HEK293 (cell line): ENCODE data around the gene PRDX2.

Experiments
- BCL11A ChIP-seq: fragments of 450-650 bp; formaldehyde crosslinking; IDR thresholded peaks from 2 replicates; pipeline ENCODE4 v1.5.1; 2016; ENCODE audit warnings: low read depth, missing biosample characterization, missing genetic modification characterization
- GLI2 ChIP-seq: fragments of 450-650 bp; formaldehyde crosslinking; IDR thresholded peaks from 2 replicates; pipeline ENCODE4; 2017; ENCODE audit warnings: missing biosample characterization, missing genetic modification characterization, low read depth, borderline replicate concordance
- KLF10 ChIP-seq: fragments of 450-650 bp; IDR thresholded peaks from 2 replicates; pipeline ENCODE4 v1.5.1; 2018; ENCODE audit warnings: missing biosample characterization, mild to moderate bottlenecking, missing genetic modification characterization
- SCRT2 ChIP-seq: fragments of 450-650 bp; formaldehyde crosslinking; IDR thresholded peaks from 2 replicates; pipeline ENCODE4 v1.5.1; 2016; ENCODE audit warnings: missing biosample characterization, missing genetic modification characterization
- SP3 ChIP-seq: fragments of 450-650 bp; formaldehyde crosslinking; IDR thresholded peaks from 2 replicates; pipeline ENCODE4 v1.5.1; 2016; ENCODE audit warnings: missing biosample characterization, missing genetic modification characterization
- ZBTB48 ChIP-seq: fragments of 450-650 bp; formaldehyde crosslinking; IDR thresholded peaks from 2 replicates; pipeline ENCODE4 v1.5.1; 2016; ENCODE audit warnings: missing biosample characterization, missing genetic modification characterization
- ZBTB7A ChIP-seq: fragments of 450-650 bp; formaldehyde crosslinking; IDR thresholded peaks from 2 replicates; pipeline ENCODE4 v1.5.1; 2016; ENCODE audit warnings: low read depth, missing biosample characterization, missing genetic modification characterization
- ZFP37 ChIP-seq: fragments of 450-650 bp; formaldehyde crosslinking; IDR thresholded peaks from 2 replicates; pipeline ENCODE4 v1.5.1; 2016; ENCODE audit warnings: missing biosample characterization, missing genetic modification characterization
- ZIC2 ChIP-seq: fragments of 450-650 bp; formaldehyde crosslinking; IDR thresholded peaks from 2 replicates; pipeline ENCODE4 v1.5.1; 2016; ENCODE audit warnings: missing biosample characterization, missing genetic modification characterization
- ZNF10 ChIP-seq: fragments of 450-650 bp; formaldehyde crosslinking; IDR thresholded peaks from 2 replicates; pipeline ENCODE4 v1.5.1; 2017; ENCODE audit warnings: missing biosample characterization, missing genetic modification characterization
- ZNF146 ChIP-seq: fragments of 450-650 bp; formaldehyde crosslinking; IDR thresholded peaks from 2 replicates; pipeline ENCODE4 v1.5.1; 2016; ENCODE audit warnings: missing biosample characterization, missing genetic modification characterization
- ZNF155 ChIP-seq: fragments of 450-650 bp; formaldehyde crosslinking; IDR thresholded peaks from 2 replicates; pipeline ENCODE4 v1.5.1; 2016; ENCODE audit warnings: missing biosample characterization, missing genetic modification characterization
- ZNF169 ChIP-seq: fragments of 450-650 bp; formaldehyde crosslinking; IDR thresholded peaks from 2 replicates; pipeline ENCODE4 v1.5.1; 2016; ENCODE audit warnings: missing biosample characterization, missing genetic modification characterization
- ZNF2 ChIP-seq: fragments of 450-650 bp; formaldehyde crosslinking; IDR thresholded peaks from 2 replicates; pipeline ENCODE4 v1.5.1; 2016; ENCODE audit warnings: missing biosample characterization, missing genetic modification characterization
- ZNF239 ChIP-seq: fragments of 450-650 bp; formaldehyde crosslinking; IDR thresholded peaks from 2 replicates; pipeline ENCODE4 v1.5.1; 2016; ENCODE audit warnings: missing biosample characterization, missing genetic modification characterization
- ZNF248 ChIP-seq: fragments of 450-650 bp; formaldehyde crosslinking; IDR thresholded peaks from 2 replicates; pipeline ENCODE4 v1.5.1; 2017; ENCODE audit warnings: missing biosample characterization, missing genetic modification characterization
- ZNF274 ChIP-seq, 2 experiments: fragments of 200-500 bp in 1 of 2; fragments of 450-650 bp in 1 of 2; sonication (Bioruptor generic) in 1 of 2; formaldehyde crosslinking in 1 of 2; IDR thresholded peaks; 2 replicates each; pipeline versions ENCODE4 v1.5.1 to v1.6.1; 2014 to 2016; ENCODE audit warnings: borderline replicate concordance in 1 of 2, inconsistent platforms in 1 of 2, low read length in 1 of 2, missing biosample characterization in 1 of 2, missing genetic modification characterization in 1 of 2
- ZNF423 ChIP-seq: fragments of 450-650 bp; formaldehyde crosslinking; IDR thresholded peaks from 2 replicates; pipeline ENCODE4 v1.5.1; 2016; ENCODE audit warnings: missing biosample characterization, missing genetic modification characterization
- ZNF433 ChIP-seq: fragments of 450-650 bp; formaldehyde crosslinking; IDR thresholded peaks from 2 replicates; pipeline ENCODE4 v1.5.1; 2016; ENCODE audit warnings: missing biosample characterization, missing genetic modification characterization, low read depth
- ZNF521 ChIP-seq: fragments of 450-650 bp; formaldehyde crosslinking; IDR thresholded peaks from 2 replicates; pipeline ENCODE4 v1.5.1; 2017; ENCODE audit warnings: missing biosample characterization, mild to moderate bottlenecking, missing genetic modification characterization
- ZNF571 ChIP-seq: fragments of 450-650 bp; formaldehyde crosslinking; IDR thresholded peaks from 2 replicates; pipeline ENCODE4 v1.5.0; 2017; ENCODE audit warnings: missing biosample characterization, missing genetic modification characterization
- ZNF621 ChIP-seq: fragments of 450-650 bp; formaldehyde crosslinking; IDR thresholded peaks from 2 replicates; pipeline ENCODE4 v1.5.1; 2017; ENCODE audit warnings: missing biosample characterization, missing genetic modification characterization
- ZNF623 ChIP-seq: fragments of 450-650 bp; formaldehyde crosslinking; IDR thresholded peaks from 2 replicates; pipeline ENCODE4 v1.5.1; 2016; ENCODE audit warnings: missing biosample characterization, missing genetic modification characterization
- ZNF626 ChIP-seq: fragments of 450-650 bp; sonication (Bioruptor Pico); formaldehyde crosslinking; IDR thresholded peaks from 2 replicates; pipeline ENCODE4 v1.5.1; 2018; ENCODE audit warnings: missing biosample characterization, missing genetic modification characterization, inconsistent platforms
- ZNF629 ChIP-seq: fragments of 450-650 bp; formaldehyde crosslinking; IDR thresholded peaks from 2 replicates; pipeline ENCODE4 v1.5.1; 2017; ENCODE audit warnings: missing biosample characterization, missing genetic modification characterization
- ZNF664 ChIP-seq: fragments of 450-650 bp; formaldehyde crosslinking; IDR thresholded peaks from 2 replicates; pipeline ENCODE4 v1.5.1; 2016; ENCODE audit warnings: missing biosample characterization, missing genetic modification characterization
- ZNF830 ChIP-seq: fragments of 450-650 bp; IDR thresholded peaks from 2 replicates; pipeline ENCODE4 v1.5.0; 2018; ENCODE audit warnings: missing biosample characterization, missing genetic modification characterization, low read depth, mild to moderate bottlenecking, moderate library complexity
- ZNF837 ChIP-seq: fragments of 450-650 bp; formaldehyde crosslinking; IDR thresholded peaks from 2 replicates; pipeline ENCODE4 v1.5.1; 2016; ENCODE audit warnings: missing biosample characterization, missing genetic modification characterization
- ZXDB ChIP-seq: fragments of 450-650 bp; formaldehyde crosslinking; IDR thresholded peaks from 2 replicates; pipeline ENCODE4 v1.5.1; 2016; ENCODE audit warnings: missing biosample characterization, missing genetic modification characterization
- TF ChIP-seq, protein P1 (sequence below): fragments of 450-650 bp; formaldehyde crosslinking; optimal IDR thresholded peaks from 2 replicates; pipeline ENCODE3; 2016; ENCODE audit warnings: missing biosample characterization, mild to moderate bottlenecking, missing genetic modification characterization
- TF ChIP-seq, protein P2 (sequence below): fragments of 450-650 bp; formaldehyde crosslinking; IDR thresholded peaks from 2 replicates; pipeline ENCODE4 v1.5.1; 2016; ENCODE audit warnings: missing biosample characterization, missing genetic modification characterization
- TF ChIP-seq, protein P3 (sequence below): fragments of 450-650 bp; formaldehyde crosslinking; IDR thresholded peaks from 2 replicates; pipeline ENCODE4 v1.5.1; 2016; ENCODE audit warnings: missing biosample characterization, missing genetic modification characterization, low read depth
- TF ChIP-seq, protein P4 (sequence below): sonication (generic); formaldehyde crosslinking; IDR thresholded peaks from 2 replicates; pipeline ENCODE4 v1.8.1; 2022; ENCODE audit warnings: mild to moderate bottlenecking, moderate library complexity, missing genetic modification reagents
- TF ChIP-seq, protein P5 (sequence below): fragments of 450-650 bp; formaldehyde crosslinking; IDR thresholded peaks from 2 replicates; pipeline ENCODE4 v1.5.1; 2016; ENCODE audit warnings: missing biosample characterization, missing genetic modification characterization

Gene PRDX2

GRCh38 chr19:12789904-12790619 lies 11.5 kb downstream of the PRDX2 start (continued):
- no peak for TF ChIP-seq ZNF621 (tag by site-specific recombination)
- TF ChIP-seq ZNF837 (tag by site-specific recombination): no peak
- 0 out of 2 replicates have a peak, but pooled peaks have one; percentile 28 for TF ChIP-seq ZFP37
- TF ChIP-seq, protein P1, sequence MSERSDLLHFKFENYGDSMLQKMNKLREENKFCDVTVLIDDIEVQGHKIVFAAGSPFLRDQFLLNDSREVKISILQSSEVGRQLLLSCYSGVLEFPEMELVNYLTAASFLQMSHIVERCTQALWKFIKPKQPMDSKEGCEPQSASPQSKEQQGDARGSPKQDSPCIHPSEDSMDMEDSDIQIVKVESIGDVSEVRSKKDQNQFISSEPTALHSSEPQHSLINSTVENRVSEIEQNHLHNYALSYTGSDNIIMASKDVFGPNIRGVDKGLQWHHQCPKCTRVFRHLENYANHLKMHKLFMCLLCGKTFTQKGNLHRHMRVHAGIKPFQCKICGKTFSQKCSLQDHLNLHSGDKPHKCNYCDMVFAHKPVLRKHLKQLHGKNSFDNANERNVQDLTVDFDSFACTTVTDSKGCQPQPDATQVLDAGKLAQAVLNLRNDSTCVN (tag by site-specific recombination): peak; percentile 98
- peak; percentile 69 for TF ChIP-seq SCRT2 (tag by site-specific recombination)
- TF ChIP-seq, protein P2, sequence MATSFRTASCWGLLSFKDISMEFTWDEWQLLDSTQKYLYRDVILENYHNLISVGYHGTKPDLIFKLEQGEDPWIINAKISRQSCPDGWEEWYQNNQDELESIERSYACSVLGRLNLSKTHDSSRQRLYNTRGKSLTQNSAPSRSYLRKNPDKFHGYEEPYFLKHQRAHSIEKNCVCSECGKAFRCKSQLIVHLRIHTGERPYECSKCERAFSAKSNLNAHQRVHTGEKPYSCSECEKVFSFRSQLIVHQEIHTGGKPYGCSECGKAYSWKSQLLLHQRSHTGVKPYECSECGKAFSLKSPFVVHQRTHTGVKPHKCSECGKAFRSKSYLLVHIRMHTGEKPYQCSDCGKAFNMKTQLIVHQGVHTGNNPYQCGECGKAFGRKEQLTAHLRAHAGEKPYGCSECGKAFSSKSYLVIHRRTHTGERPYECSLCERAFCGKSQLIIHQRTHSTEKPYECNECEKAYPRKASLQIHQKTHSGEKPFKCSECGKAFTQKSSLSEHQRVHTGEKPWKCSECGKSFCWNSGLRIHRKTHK (tag by site-specific recombination): no peak
- no peak for TF ChIP-seq ZNF433 (tag by site-specific recombination)
- no peak for TF ChIP-seq ZNF239
- TF ChIP-seq ZNF423 (tag by site-specific recombination): peak; percentile 36; the same call in 1 of the 2 replicates
- no peak for TF ChIP-seq ZNF155
- TF ChIP-seq, protein P3, sequence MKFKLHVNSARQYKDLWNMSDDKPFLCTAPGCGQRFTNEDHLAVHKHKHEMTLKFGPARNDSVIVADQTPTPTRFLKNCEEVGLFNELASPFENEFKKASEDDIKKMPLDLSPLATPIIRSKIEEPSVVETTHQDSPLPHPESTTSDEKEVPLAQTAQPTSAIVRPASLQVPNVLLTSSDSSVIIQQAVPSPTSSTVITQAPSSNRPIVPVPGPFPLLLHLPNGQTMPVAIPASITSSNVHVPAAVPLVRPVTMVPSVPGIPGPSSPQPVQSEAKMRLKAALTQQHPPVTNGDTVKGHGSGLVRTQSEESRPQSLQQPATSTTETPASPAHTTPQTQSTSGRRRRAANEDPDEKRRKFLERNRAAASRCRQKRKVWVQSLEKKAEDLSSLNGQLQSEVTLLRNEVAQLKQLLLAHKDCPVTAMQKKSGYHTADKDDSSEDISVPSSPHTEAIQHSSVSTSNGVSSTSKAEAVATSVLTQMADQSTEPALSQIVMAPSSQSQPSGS (tag by site-specific recombination): no peak
- TF ChIP-seq ZNF664 (tag by site-specific recombination): no peak
- peak; percentile 78 for TF ChIP-seq ZXDB
- TF ChIP-seq ZBTB7A (tag by site-specific recombination): peak; percentile 86
- TF ChIP-seq GLI2 (tag by site-specific recombination): no peak
- peak; percentile 90 for TF ChIP-seq ZNF629 (tag by site-specific recombination)
- TF ChIP-seq ZBTB48: peak; percentile 41; the same call in 1 of the 2 replicates
- 0 out of 2 replicates have a peak, but pooled peaks have one; percentile 5 for TF ChIP-seq BCL11A
- TF ChIP-seq ZNF274 (IDR thresholded peaks at IDR 0.05; ENCODE audit: low read length): no peak
- no peak for TF ChIP-seq ZNF274 (tag by site-specific recombination; IDR thresholded peaks at IDR 0.05; ENCODE audit: borderline replicate concordance)
- TF ChIP-seq, protein P4, sequence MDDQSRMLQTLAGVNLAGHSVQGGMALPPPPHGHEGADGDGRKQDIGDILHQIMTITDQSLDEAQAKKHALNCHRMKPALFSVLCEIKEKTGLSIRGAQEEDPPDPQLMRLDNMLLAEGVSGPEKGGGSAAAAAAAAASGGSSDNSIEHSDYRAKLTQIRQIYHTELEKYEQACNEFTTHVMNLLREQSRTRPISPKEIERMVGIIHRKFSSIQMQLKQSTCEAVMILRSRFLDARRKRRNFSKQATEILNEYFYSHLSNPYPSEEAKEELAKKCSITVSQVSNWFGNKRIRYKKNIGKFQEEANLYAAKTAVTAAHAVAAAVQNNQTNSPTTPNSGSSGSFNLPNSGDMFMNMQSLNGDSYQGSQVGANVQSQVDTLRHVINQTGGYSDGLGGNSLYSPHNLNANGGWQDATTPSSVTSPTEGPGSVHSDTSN (CRISPR knock-in tag): no peak
- TF ChIP-seq, protein P5, sequence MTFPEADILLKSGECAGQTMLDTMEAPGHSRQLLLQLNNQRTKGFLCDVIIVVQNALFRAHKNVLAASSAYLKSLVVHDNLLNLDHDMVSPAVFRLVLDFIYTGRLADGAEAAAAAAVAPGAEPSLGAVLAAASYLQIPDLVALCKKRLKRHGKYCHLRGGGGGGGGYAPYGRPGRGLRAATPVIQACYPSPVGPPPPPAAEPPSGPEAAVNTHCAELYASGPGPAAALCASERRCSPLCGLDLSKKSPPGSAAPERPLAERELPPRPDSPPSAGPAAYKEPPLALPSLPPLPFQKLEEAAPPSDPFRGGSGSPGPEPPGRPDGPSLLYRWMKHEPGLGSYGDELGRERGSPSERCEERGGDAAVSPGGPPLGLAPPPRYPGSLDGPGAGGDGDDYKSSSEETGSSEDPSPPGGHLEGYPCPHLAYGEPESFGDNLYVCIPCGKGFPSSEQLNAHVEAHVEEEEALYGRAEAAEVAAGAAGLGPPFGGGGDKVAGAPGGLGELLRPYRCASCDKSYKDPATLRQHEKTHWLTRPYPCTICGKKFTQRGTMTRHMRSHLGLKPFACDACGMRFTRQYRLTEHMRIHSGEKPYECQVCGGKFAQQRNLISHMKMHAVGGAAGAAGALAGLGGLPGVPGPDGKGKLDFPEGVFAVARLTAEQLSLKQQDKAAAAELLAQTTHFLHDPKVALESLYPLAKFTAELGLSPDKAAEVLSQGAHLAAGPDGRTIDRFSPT (tag by site-specific recombination): peak; percentile 62; the same call in 1 of the 2 replicates
- TF ChIP-seq ZNF2 (tag by site-specific recombination): peak; percentile 89
- TF ChIP-seq ZNF248 (tag by site-specific recombination): no peak
- no peak for TF ChIP-seq ZNF521 (tag by site-specific recombination)
- no peak; the same call in 1 of the 2 replicates for TF ChIP-seq ZNF623 (tag by site-specific recombination)
- TF ChIP-seq ZNF169 (tag by site-specific recombination): no peak
- TF ChIP-seq ZNF571: no peak
- no peak for TF ChIP-seq ZNF146 (tag by site-specific recombination)
- TF ChIP-seq ZNF10 (tag by site-specific recombination): peak; percentile 46; the same call in 1 of the 2 replicates
- TF ChIP-seq ZNF830 (tag by site-specific recombination): no peak
- TF ChIP-seq SP3 (tag by site-specific recombination): peak; percentile 88
- no peak for TF ChIP-seq ZNF626 (tag by site-specific recombination)
- peak; percentile 85 for TF ChIP-seq KLF10 (tag by site-specific recombination)
- TF ChIP-seq ZIC2 (tag by site-specific recombination): peak; percentile 86
